Mesendoderm (in vitro differentiated cells): Measurements from ENCODE around the gene KRR1. TPM values are rescaled to one million over a fixed set of nuclear protein-coding genes. Genes with fewer than 3 reads are reported as not detected.
A peak's percentile ranks its signal among the peaks of the same experiment; 100 is the strongest.

Experiments used
- DNase-seq: peaks from one replicate; pipeline ENCODE4 v3.0.0; 2013
- H2AK5ac ChIP-seq: 2 replicates; pipeline ENCODE4 v1.6.1; 2013; ENCODE audit warnings: low read length, inconsistent platforms
- H2BK120ac ChIP-seq: 2 replicates; pipeline ENCODE4 v1.6.1; 2013; ENCODE audit warnings: low read depth, mild to moderate bottlenecking, low read length, moderate library complexity, mixed read lengths
- H2BK15ac ChIP-seq: replicated peaks from 2 replicates; pipeline ENCODE4 v1.6.1; 2013; ENCODE audit warnings: low read depth, mild to moderate bottlenecking, moderate library complexity
- H2BK5ac ChIP-seq: 2 replicates; pipeline ENCODE4 v1.6.1; 2013; ENCODE audit warnings: low read length, inconsistent platforms
- H3K18ac ChIP-seq: 2 replicates; pipeline ENCODE4 v1.6.1; 2013; ENCODE audit warnings: mild to moderate bottlenecking, low read length, mixed read lengths
- H3K23ac ChIP-seq: one replicate; pipeline ENCODE4 v1.6.1; 2013; ENCODE audit warnings: low read length
- H3K27ac ChIP-seq: 2 replicates; pipeline ENCODE4 v1.5.1; 2013; ENCODE audit warnings: low read depth, mild to moderate bottlenecking, inconsistent platforms, low read length, moderate library complexity
- H3K27me3 ChIP-seq: 2 replicates; pipeline ENCODE4 v1.6.1; 2013; ENCODE audit warnings: low read length, control low read depth, mild to moderate bottlenecking, inconsistent platforms; ENCODE audit not compliant: insufficient read depth, poor library complexity
- H3K36me3 ChIP-seq: 2 replicates; pipeline ENCODE4 v1.6.1; 2013; ENCODE audit warnings: low read length, inconsistent platforms; ENCODE audit not compliant: control insufficient read depth, insufficient read depth
- H3K4ac ChIP-seq: one replicate; pipeline ENCODE4 v1.6.1; 2013; ENCODE audit warnings: low read depth, mild to moderate bottlenecking, low read length, moderate library complexity
- H3K4me1 ChIP-seq: 2 replicates; pipeline ENCODE4 v1.6.1; 2013; ENCODE audit warnings: low read depth, low read length, inconsistent platforms; ENCODE audit not compliant: control insufficient read depth
- H3K4me2 ChIP-seq: 2 replicates; pipeline ENCODE4 v1.6.1; 2013; ENCODE audit warnings: low read length
- H3K4me3 ChIP-seq: 2 replicates; pipeline ENCODE4 v1.5.1; 2013; ENCODE audit warnings: mild to moderate bottlenecking, low read length
- H3K56ac ChIP-seq: one replicate; pipeline ENCODE4 v1.6.1; 2013; ENCODE audit warnings: low read length
- H3K79me1 ChIP-seq: 2 replicates; pipeline ENCODE4 v1.6.1; 2013; ENCODE audit warnings: low read length, inconsistent platforms
- H3K79me2 ChIP-seq: 2 replicates; pipeline ENCODE4 v1.6.1; 2013; ENCODE audit warnings: mild to moderate bottlenecking, low read length; ENCODE audit not compliant: control insufficient read depth, insufficient read depth
- H3K9ac ChIP-seq: 2 replicates; pipeline ENCODE4 v1.6.1; 2013; ENCODE audit warnings: low read length, inconsistent platforms
- H4K5ac ChIP-seq: one replicate; pipeline ENCODE4 v1.6.1; 2013; ENCODE audit warnings: low read length
- H4K8ac ChIP-seq: one replicate; pipeline ENCODE4 v1.6.1; 2013; ENCODE audit warnings: low read depth, mild to moderate bottlenecking, control low read depth, low read length, moderate library complexity
- WGBS: extraction: QIAGEN DNeasy Blood & Tissue Kit; methylation state at CpG from one replicate; pipeline ENCODE4 v1.1.7; 2013; ENCODE audit warnings: low lambda C conversion rate, missing lambda C conversion rate; ENCODE audit not compliant: insufficient coverage; ENCODE audit errors: extremely low coverage; 5-methylcytosine and 5-hydroxymethylcytosine counted together
- polyA plus RNA-seq, 2 experiments: library from polyadenylated mRNA; stranded (reverse); fragments of 200-250 nt; gene quantifications; one replicate each; pipeline ENCODE4 v1.2.3, GENCODE V29; 2013

Gene KRR1
- 126 TPM for polyA plus RNA-seq (2013, experiment 1 of 2)
- polyA plus RNA-seq (2013, experiment 2 of 2) = 130 TPM

- Histone ChIP-seq H3K56ac (peak within 1 kb of the TSS; percentile 89), H2AK5ac (no peak within 1 kb of the TSS), H3K9ac (peak within 1 kb of the TSS; percentile 68), H4K8ac (peak within 1 kb of the TSS; percentile 98), H3K4me1 (peaks cover 2% of the 10 kb centered on the region), H2BK5ac (no peak within 1 kb of the TSS), H2BK120ac (no peak within 1 kb of the TSS), H3K27ac (no peak within 1 kb of the TSS), H3K79me2 (peaks cover 36% of the 10 kb centered on the region), H3K79me1 (no peaks in the 10 kb centered on the region), H3K4me3 (peak within 1 kb of the TSS; percentile 54), H3K18ac (peak within 1 kb of the TSS; percentile 53), H3K4ac (no peak within 1 kb of the TSS), H3K27me3 (no peaks in the 10 kb centered on the region), H4K5ac (peak within 1 kb of the TSS; percentile 78), H3K36me3 (no peaks in the 10 kb centered on the region), H2BK15ac (no peak within 1 kb of the TSS), H3K4me2 (peak within 1 kb of the TSS; percentile 28), H3K23ac (no peak within 1 kb of the TSS)
- peak; percentile 99 for DNase-seq
- no CpG with 5 or more reads among the region's 47 CpGs for WGBS
These were observed at the start of gene KRR1 for GRCh38 chr12:75511116-75512048. Gene KRR1, minus strand, starts transcription at chr12:75511609. Its CDS starts 12 bp downstream, at chr12:75511597.

- Histone ChIP-seq H3K4me1 (no peaks in the 10 kb centered on the region), H3K27me3 (no peaks in the 10 kb centered on the region), H3K27ac (no peak overlapping the region), H2BK5ac (no peak overlapping the region), H2BK15ac (no peak overlapping the region), H3K4me3 (no peak overlapping the region), H2AK5ac (no peak overlapping the region), H3K79me2 (no peaks in the 10 kb centered on the region), H2BK120ac (no peak overlapping the region), H3K4me2 (no peak overlapping the region), H4K8ac (no peak overlapping the region), H3K4ac (no peak overlapping the region), H3K56ac (no peak overlapping the region), H4K5ac (no peak overlapping the region), H3K18ac (no peak overlapping the region), H3K36me3 (no peaks in the 10 kb centered on the region), H3K9ac (no peak overlapping the region), H3K79me1 (no peaks in the 10 kb centered on the region), H3K23ac (no peak overlapping the region)
- no CpG with 5 or more reads among the region's 2 CpGs for WGBS
- peak; percentile 27 for DNase-seq
These were observed 48.8 kb upstream of the KRR1 start for GRCh38 chr12:75560167-75560566.

GRCh38 chr12:75558287-75558686, 46.9 kb upstream of the KRR1 start:
- no peak overlapping the region for H3K4me3 ChIP-seq
- no peak overlapping the region for H2BK5ac ChIP-seq
- H4K8ac ChIP-seq = no peak overlapping the region
- no peaks in the 10 kb centered on the region for H3K36me3 ChIP-seq
- no peak overlapping the region for H2BK120ac ChIP-seq
- peaks cover 4% of the 10 kb centered on the region for H3K4me1 ChIP-seq
- H3K27ac ChIP-seq = no peak overlapping the region
- no CpG with 5 or more reads among the region's 3 CpGs for WGBS
- no peak overlapping the region for H3K9ac ChIP-seq
- no peak overlapping the region for H3K23ac ChIP-seq
- H2BK15ac ChIP-seq = no peak overlapping the region
- H3K56ac ChIP-seq = no peak overlapping the region
- no peaks in the 10 kb centered on the region for H3K79me1 ChIP-seq
- no peak overlapping the region for H3K4ac ChIP-seq
- H3K4me2 ChIP-seq = no peak overlapping the region
- DNase-seq = no peak
- no peak overlapping the region for H2AK5ac ChIP-seq
- no peaks in the 10 kb centered on the region for H3K27me3 ChIP-seq
- no peak overlapping the region for H4K5ac ChIP-seq
- H3K79me2 ChIP-seq = no peaks in the 10 kb centered on the region
- no peak overlapping the region for H3K18ac ChIP-seq

GRCh38 chr12:75556311-75556899, 45.0 kb upstream of the KRR1 start:
- no peak overlapping the region for H4K8ac ChIP-seq
- no peaks in the 10 kb centered on the region for H3K79me1 ChIP-seq
- H2BK120ac ChIP-seq = no peak overlapping the region
- H3K4me2 ChIP-seq = no peak overlapping the region
- H3K9ac ChIP-seq = no peak overlapping the region
- H3K4ac ChIP-seq = no peak overlapping the region
- no peak overlapping the region for H3K56ac ChIP-seq
- no peak overlapping the region for H2BK5ac ChIP-seq
- no peaks in the 10 kb centered on the region for H3K79me2 ChIP-seq
- H3K36me3 ChIP-seq = no peaks in the 10 kb centered on the region
- H3K23ac ChIP-seq = no peak overlapping the region
- peaks cover 4% of the 10 kb centered on the region for H3K4me1 ChIP-seq
- no peak overlapping the region for H3K18ac ChIP-seq
- no peak for DNase-seq
- H2AK5ac ChIP-seq = no peak overlapping the region
- H2BK15ac ChIP-seq = no peak overlapping the region
- H3K27me3 ChIP-seq = no peaks in the 10 kb centered on the region
- H4K5ac ChIP-seq = no peak overlapping the region
- no peak overlapping the region for H3K27ac ChIP-seq
- no peak overlapping the region for H3K4me3 ChIP-seq
- WGBS = no CpG with 5 or more reads among the region's 3 CpGs

- Histone ChIP-seq H4K5ac (no peak overlapping the region), H3K23ac (no peak overlapping the region), H3K9ac (no peak overlapping the region), H3K4me3 (no peak overlapping the region), H3K27me3 (no peaks in the 10 kb centered on the region), H2BK120ac (no peak overlapping the region), H3K79me1 (no peaks in the 10 kb centered on the region), H3K27ac (no peak overlapping the region), H4K8ac (no peak overlapping the region), H3K56ac (no peak overlapping the region), H3K18ac (no peak overlapping the region), H2AK5ac (no peak overlapping the region), H2BK15ac (no peak overlapping the region), H3K36me3 (no peaks in the 10 kb centered on the region), H2BK5ac (no peak overlapping the region), H3K4ac (no peak overlapping the region), H3K79me2 (no peaks in the 10 kb centered on the region), H3K4me1 (peaks cover 4% of the 10 kb centered on the region), H3K4me2 (no peak overlapping the region)
- no CpG with 5 or more reads among the region's 1 CpG for WGBS
- DNase-seq = no peak
These were observed 43.1 kb upstream of the KRR1 start for GRCh38 chr12:75554556-75554880.
